Aorta (tissue), 5 donors: ENCODE data around the gene RTP5. TPM values are rescaled to one million over a fixed set of nuclear protein-coding genes. Genes with fewer than 3 reads are reported as not detected.
A peak's percentile ranks its signal among the peaks of the same experiment; 100 is the strongest.

Source experiments
- ATAC-seq: fragments of 200-7000 bp; cut with Tn5 transposase; one replicate; pipeline ENCODE4 v1.9.1; 2022; ENCODE audit warnings: moderate library complexity; ENCODE audit not compliant: low FRiP score
- DNase-seq, 2 donors: peaks; one replicate each; pipeline ENCODE4 v3.0.0-alpha.2; 2020
- H3K27ac ChIP-seq, 2 donors: one replicate each; pipeline ENCODE4 v1.5.1; 2013; ENCODE audit warnings: low read length in 2 of 2, mild to moderate bottlenecking in 2 of 2, moderate library complexity in 2 of 2, control low read depth in 1 of 2, inconsistent platforms in 1 of 2, low read depth in 1 of 2
- H3K27me3 ChIP-seq, 2 donors: one replicate each; pipeline ENCODE4 v1.6.1; 2013; ENCODE audit warnings: control low read depth in 1 of 2, low read length in 1 of 2, mild to moderate bottlenecking in 1 of 2, moderate library complexity in 1 of 2; ENCODE audit not compliant: insufficient read depth in 2 of 2, control insufficient read depth in 1 of 2
- H3K36me3 ChIP-seq, 2 donors: one replicate each; pipeline ENCODE4 v1.6.1; 2013; ENCODE audit warnings: control low read depth in 1 of 2, low read length in 1 of 2, mild to moderate bottlenecking in 1 of 2; ENCODE audit not compliant: insufficient read depth in 2 of 2, control insufficient read depth in 1 of 2
- H3K4me1 ChIP-seq, 2 donors: one replicate each; pipeline ENCODE4 v1.6.1; 2013; ENCODE audit warnings: low read length in 2 of 2, control low read depth in 1 of 2, mild to moderate bottlenecking in 1 of 2, moderate library complexity in 1 of 2; ENCODE audit not compliant: insufficient read depth in 2 of 2, control insufficient read depth in 1 of 2
- H3K4me3 ChIP-seq, 2 donors: one replicate each; pipeline ENCODE4 v1.5.1; 2013; ENCODE audit warnings: low read length in 2 of 2, control low read depth in 1 of 2, mild to moderate bottlenecking in 1 of 2
- H3K9me3 ChIP-seq: one replicate; pipeline ENCODE4 v1.6.1; 2013; ENCODE audit warnings: mild to moderate bottlenecking, low read length; ENCODE audit not compliant: control insufficient read depth
- WGBS, 2 donors: extraction: QIAGEN DNeasy Blood & Tissue Kit; methylation state at CpG; one replicate each; pipeline ENCODE4 v1.1.7; 2013; 5-methylcytosine and 5-hydroxymethylcytosine counted together
- intact Hi-C, 2 donors: fragments of 100-400 bp; cut with DNase I; formaldehyde crosslinking; loops; one replicate each; pipeline versions ENCODE4 v1.14.2 to v1.15.0; 2022
- polyA plus RNA-seq, 2 donors: library from polyadenylated mRNA; stranded (reverse); fragments of 200-250 nt; gene quantifications; one replicate each; pipeline ENCODE4 v1.2.3, GENCODE V29; 2013
- total RNA-seq, 2 donors: library from RNA; stranded (reverse); fragmentation: NEBNext Ultra II Directional; extraction: Animal tissue kit (Norgen Biotek cat#: 25700); gene quantifications; one replicate each; pipeline ENCODE4 v1.2.1, GENCODE V29; 2021
- donor health status: healthy with polysubstance abuse.
- donor health status: Bipolar disorder and iron deficiency.
- donor health status: DM: no; HTN: no; CAD: no.
- donor health status: DM: no; HTN: no; CAD: no.
- donor health status: DM: yes; HTN: yes; CAD: no.

The RTP5 gene
- total and polyA plus RNA-seq, 4 donors, result not detected

DNA sequence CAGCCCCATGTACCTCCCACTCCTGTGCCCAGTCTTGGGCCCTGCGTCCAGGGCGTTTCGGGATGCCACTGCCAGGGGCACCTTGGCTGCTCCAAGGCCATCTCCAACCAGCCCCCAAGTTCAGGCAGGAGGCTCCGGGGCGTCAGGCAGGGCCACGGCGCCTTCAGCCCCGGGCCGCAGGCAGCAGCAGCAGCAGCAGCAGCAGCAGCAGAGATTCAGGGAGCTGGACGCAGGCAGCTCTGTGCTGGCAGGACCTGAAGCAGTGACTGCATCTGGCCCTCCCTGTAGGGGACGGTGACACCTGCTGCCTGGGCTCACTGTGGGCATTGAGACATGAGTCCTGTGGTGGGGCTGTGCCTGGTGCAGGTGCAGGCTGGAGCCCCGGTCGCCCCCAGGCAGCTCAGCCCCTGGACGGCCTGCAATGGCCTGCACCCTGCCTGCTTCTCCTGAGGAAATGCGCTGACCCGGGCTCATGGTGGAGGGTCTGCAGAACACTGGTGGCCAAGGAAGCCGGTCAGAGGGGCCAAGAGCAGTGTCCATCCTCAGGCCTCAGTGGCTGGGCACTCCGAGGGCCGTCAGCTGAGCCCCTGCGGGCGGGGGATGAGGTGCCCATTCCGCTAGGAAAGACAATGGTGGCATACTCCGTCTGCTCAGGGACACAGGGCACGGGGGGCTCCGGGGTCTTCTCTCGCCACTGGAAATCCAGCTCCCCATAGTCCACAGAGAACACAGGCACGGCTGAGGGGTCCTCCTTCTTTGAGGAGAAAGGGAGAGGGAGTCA, 18.8 kb upstream of the RTP5 start:
- DNase-seq, result peak in 1 of 2 donors; percentile 65
- Histone ChIP-seq H3K27me3 (no peaks in the 10 kb centered on the region), H3K9me3 (no peaks in the 10 kb centered on the region), H3K4me3 (no peak overlapping the region), H3K4me1 (no peaks in the 10 kb centered on the region), H3K36me3 (no peaks in the 10 kb centered on the region), H3K27ac (no peak overlapping the region)
- 94 to 97% methylated on average over 27 of the region's 27 CpGs for WGBS, 2 donors
- intact Hi-C loops, result no loop called here
- ATAC-seq, result peak; percentile 8

DNA sequence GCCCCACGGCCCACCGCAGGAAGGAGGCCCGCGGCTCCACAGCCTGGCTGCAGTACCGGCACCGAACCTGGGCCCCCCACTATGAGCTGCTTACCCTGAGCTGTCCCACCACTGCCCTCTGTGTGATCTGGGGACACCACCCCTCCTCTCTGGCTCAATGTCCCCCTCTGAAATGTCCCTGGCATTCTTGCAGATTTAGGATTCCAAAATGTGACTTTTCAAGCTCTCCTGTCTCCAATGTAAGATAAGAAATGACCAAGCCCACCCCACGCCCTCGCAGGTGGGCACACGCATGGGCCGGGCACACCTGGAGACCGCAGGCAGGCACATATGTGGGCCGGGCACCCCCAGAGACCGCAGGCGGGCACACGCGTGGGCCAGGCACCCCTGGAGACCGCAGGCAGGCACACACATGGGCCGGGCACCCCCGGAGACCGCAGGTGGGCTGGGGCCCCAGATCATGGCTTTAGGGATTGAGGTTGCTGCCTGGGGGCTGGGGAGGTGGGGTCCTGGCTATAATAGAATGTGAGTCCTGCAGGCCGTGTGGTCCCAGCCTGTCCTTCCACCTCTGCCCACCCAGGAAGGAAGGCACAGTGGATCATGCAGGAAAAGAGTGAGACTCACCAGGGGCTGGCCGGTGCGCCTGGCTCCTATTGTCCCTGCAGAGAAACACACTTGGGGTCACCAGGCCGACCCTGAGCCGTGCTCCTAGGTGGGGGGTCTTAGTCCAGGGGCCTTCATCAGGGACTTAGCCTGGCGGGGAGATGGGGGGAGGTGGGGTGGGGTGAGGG, 18.0 kb upstream of the RTP5 start:
- Histone ChIP-seq H3K27ac (no peak overlapping the region), H3K36me3 (no peaks in the 10 kb centered on the region), H3K9me3 (no peaks in the 10 kb centered on the region), H3K4me3 (no peak overlapping the region), H3K4me1 (no peaks in the 10 kb centered on the region), H3K27me3 (no peaks in the 10 kb centered on the region)
- 96 to 97% methylated on average over 22 to 26 of the region's 26 CpGs for WGBS, 2 donors
- ATAC-seq (no peak), DNase-seq (peak in 1 of 2 donors; percentile 61)
- intact Hi-C loops, result no loop called here

DNA sequence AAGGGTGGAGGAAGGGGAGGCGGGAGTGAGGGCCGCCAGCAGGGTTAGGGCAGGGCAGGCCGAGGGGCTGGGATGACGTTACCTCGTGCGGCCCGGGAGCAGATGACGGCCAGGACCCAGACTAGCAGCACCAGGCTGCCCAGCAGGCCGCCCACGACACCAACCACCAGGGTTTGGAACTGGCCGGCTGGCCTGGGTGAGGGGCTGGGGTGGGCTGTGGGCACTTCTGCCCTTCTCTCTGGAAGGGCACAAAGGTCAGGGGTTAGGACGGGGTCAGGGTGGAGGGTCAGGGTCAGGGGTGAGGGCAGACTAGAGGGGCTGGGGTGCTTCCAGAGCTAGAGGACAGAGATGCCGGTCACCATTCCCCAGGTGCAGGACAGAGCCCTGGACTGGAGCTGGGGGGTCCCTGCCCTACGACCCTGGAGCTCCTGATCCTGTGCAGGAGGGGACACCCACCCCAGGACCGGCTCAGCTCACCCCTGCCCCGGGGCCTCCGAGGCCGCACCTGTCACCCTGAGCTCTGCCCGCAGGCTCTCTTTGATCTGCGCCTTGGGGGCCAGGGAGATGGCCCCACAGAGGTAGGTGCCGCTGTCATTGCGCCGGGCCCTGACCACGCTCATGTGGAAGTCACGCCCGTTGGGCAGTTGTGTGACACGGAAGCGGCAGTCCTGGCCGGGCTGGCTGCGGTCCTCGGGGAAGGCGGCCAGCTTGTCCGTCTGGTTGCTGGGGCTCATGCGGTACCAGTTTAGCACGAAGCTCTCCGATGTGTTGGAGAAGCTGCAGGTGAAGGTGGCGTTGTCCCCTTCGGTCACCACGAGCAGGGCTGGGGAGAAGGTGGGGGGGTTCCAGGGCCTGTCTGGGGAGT, 17.2 kb upstream of the RTP5 start:
- DNase-seq, result peak; percentile 53 to 70
- Histone ChIP-seq H3K27ac (no peak overlapping the region), H3K4me1 (no peaks in the 10 kb centered on the region), H3K27me3 (no peaks in the 10 kb centered on the region), H3K9me3 (no peaks in the 10 kb centered on the region), H3K4me3 (no peak overlapping the region), H3K36me3 (no peaks in the 10 kb centered on the region)
- 94 to 95% methylated on average over 39 of the region's 39 CpGs for WGBS, 2 donors
- ATAC-seq, result peak; percentile 10
- intact Hi-C loops, result no loop called here

DNA sequence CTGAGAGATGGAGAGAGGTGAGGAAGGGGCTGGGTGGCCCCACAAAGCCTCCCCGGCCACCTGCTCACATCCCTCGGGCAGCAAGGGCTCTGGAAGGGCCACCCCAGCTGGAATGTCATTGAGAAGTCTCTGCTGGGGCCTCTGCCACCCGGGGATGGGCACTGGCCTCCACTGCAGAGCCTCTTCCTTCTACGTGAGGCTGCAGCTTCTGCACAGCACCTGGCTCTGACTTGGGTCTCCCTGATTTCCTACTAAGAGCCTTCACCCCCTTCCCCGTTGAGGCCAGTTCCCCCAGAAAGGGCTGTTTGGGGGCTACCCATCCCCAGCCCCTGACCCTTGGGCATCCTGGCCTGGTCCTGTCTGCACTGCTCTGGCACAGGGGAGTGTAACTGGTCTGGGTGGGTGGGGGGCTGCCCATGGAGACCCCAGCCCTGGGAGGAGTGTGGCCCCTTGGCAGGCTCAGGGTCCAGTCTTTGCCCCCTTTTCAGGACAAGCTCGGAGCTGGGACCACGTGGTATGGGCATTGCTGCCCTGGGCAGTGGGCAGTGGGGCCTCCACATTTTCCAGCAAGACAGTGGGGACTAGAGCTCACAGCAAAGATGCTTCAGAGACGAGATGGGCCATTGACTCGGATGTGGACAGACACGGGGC, 16.4 kb upstream of the RTP5 start:
- 94 to 96% methylated on average over 10 of the region's 10 CpGs for WGBS, 2 donors
- Histone ChIP-seq H3K36me3 (no peaks in the 10 kb centered on the region), H3K27me3 (no peaks in the 10 kb centered on the region), H3K4me3 (no peak overlapping the region), H3K27ac (no peak overlapping the region), H3K9me3 (no peaks in the 10 kb centered on the region), H3K4me1 (no peaks in the 10 kb centered on the region)
- intact Hi-C loops, result no loop called here
- DNase-seq (peak; percentile 41 to 62), ATAC-seq (no peak)

DNA sequence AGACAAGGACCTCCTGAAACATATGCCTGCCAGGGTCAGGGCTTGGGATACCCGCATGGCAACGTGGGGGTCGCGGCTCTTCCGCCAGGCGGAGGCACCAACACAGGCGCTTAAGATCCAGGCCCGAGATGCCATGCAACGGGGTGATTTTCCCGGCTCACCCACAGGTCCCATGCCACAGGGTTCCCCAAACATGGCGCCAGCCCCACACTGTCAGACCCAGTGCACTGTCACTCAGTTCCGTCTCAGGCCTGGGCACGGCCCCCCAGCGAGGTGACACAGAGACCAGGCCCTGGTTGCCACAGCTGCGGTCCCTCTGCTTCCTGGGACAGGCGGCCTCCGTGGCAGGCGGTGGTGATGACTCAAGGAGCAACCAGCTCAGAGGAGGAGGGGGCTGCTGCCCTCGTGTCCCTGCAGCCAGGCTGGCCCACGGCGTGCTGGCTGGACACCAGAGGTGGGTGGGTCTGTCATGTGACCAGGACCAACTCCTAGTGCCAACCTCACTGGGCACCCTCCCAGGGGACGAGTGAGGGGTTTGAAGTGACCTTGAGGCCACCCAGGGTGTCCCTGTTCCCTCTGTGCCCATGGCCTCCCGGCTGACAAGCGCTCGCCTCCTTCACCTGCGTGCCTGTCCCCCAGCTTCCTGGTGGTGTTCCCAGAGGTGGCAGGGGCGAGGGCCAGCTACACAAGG, 15.7 kb upstream of the RTP5 start:
- peak; percentile 42 to 75 for DNase-seq

DNA sequence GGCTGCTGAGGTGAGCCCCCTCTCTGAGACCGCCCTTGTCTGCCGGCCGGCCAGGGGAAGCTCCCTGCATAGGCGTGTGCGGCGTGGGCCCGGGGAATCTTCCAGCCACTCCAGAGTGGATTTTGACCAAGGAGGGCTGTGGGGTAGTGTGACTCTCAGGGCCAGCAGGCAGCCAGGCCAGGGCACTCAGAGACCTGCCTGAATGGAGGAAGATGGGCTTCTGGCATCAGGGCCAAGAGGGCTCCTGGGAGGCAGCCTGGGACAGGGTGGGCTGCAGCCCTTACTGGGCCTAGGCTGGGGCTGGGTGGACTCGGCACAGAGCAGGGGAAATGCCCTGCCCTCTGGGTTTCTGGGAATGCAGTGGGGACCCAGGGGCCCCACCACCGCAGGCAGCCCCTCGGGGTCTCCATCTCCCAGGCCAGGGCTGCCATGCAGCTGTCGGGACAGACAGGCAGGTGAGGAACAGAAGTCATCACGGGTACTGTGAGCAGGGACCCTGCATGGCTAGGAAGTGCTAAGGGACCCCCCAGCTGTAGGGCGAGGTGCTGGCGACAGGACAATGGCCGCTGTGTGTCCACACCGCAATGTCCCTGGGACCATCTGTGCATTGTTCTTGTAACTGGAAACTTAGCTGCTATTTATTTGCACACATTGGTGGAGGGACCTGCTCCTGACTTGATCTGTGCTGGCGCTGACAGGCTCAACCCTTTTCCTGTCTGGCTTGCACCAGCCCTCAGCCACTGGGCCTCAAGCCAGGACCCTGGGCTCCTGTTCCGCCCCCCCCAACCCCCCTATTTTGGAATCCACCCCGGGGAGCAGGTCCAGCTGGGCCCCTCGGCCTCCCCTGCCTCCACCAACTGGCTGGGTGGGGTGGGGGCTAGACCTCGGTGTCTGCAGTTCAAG, 14.9 kb upstream of the RTP5 start:
- H3K9me3 ChIP-seq, result no peaks in the 10 kb centered on the region
- ATAC-seq, result no peak
- DNase-seq, result peak; percentile 40 to 61
- 60 to 66% methylated on average over 20 to 21 of the region's 21 CpGs for WGBS, 2 donors
- H3K4me3 ChIP-seq, result no peak overlapping the region
- H3K4me1 ChIP-seq, result no peaks in the 10 kb centered on the region
- intact Hi-C loops, result no loop called here
- no peak overlapping the region for H3K27ac ChIP-seq
- H3K36me3 ChIP-seq, result no peaks in the 10 kb centered on the region
- H3K27me3 ChIP-seq, result no peaks in the 10 kb centered on the region

More for the DNA sequence above, 15.7 kb upstream of the RTP5 start:
- H3K4me3 ChIP-seq, result no peak overlapping the region
- no peaks in the 10 kb centered on the region for H3K9me3 ChIP-seq
- H3K36me3 ChIP-seq, result no peaks in the 10 kb centered on the region
- H3K27me3 ChIP-seq, result no peaks in the 10 kb centered on the region
- WGBS, 2 donors, result 79 to 80% methylated on average over 25 to 27 of the region's 27 CpGs
- no peak overlapping the region for H3K27ac ChIP-seq
- intact Hi-C loops, result no loop called here
- no peaks in the 10 kb centered on the region for H3K4me1 ChIP-seq
- no peak for ATAC-seq

DNA sequence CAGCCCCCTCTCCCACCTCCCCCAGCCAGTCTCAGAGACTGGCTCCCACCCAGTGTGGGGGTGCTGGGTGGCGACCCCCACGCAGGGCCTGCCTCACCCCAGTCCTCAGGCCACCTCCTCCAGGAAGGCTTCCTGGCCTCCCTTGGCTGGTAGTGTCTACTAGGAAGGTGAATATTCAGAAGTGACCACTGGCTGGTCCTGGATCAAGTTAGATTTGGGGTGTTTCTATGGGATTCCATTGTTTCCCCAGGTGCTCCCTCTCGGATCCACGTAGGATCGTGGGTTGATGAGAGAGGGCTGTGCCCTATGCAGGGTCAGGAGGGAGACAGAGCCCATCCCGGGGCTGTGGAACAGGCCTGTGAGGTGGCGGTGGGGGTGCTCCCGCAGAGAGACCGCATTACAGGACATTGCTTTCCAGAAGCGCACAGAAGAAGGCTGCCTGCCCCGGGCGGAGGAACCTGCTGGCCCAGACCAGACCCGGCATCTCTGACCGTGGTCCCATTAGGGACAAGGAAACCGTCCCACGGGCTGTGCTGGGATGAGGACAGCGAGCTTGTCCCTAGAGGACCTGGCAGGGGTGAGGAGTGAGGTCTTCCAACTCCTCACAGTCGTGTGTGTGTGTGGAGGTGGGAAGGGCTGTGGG, 14.2 kb upstream of the RTP5 start:
- intact Hi-C loops, result no loop called here
- no peak for ATAC-seq
- 84 to 85% methylated on average over 18 of the region's 18 CpGs for WGBS, 2 donors
- no peaks in the 10 kb centered on the region for H3K27me3 ChIP-seq
- no peaks in the 10 kb centered on the region for H3K36me3 ChIP-seq
- H3K4me1 ChIP-seq, result no peaks in the 10 kb centered on the region
- no peak overlapping the region for H3K27ac ChIP-seq
- no peaks in the 10 kb centered on the region for H3K9me3 ChIP-seq
- peak; percentile 27 to 69 for DNase-seq
- no peak overlapping the region for H3K4me3 ChIP-seq
